ENCODE results near the gene FSHB.

DNA sequence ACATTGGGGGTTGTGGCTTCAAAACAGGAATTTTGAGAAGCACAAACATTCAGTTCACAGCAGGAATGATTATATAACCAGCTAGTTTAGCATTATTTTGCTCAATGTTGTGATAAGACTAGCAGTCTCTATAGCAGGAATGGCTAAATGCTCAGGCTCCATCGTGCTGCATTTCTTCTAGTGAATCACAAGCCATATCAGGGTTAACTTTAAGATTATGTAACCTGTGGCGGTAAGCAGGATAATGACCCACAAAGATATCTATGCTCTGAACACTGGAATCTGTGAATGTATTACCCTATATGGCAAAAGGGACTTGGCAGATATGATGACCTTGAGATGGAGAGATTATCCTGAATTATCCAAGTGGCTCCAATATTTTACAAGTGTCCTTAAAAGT, 14.8 kb downstream of the FSHB start:
- TF ChIP-seq POLR2A (IDR thresholded peaks at IDR 0.05) = no peak
- TF ChIP-seq, protein P1, sequence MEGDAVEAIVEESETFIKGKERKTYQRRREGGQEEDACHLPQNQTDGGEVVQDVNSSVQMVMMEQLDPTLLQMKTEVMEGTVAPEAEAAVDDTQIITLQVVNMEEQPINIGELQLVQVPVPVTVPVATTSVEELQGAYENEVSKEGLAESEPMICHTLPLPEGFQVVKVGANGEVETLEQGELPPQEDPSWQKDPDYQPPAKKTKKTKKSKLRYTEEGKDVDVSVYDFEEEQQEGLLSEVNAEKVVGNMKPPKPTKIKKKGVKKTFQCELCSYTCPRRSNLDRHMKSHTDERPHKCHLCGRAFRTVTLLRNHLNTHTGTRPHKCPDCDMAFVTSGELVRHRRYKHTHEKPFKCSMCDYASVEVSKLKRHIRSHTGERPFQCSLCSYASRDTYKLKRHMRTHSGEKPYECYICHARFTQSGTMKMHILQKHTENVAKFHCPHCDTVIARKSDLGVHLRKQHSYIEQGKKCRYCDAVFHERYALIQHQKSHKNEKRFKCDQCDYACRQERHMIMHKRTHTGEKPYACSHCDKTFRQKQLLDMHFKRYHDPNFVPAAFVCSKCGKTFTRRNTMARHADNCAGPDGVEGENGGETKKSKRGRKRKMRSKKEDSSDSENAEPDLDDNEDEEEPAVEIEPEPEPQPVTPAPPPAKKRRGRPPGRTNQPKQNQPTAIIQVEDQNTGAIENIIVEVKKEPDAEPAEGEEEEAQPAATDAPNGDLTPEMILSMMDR (IDR thresholded peaks at IDR 0.05) = no peak
